Stimulated activated CD4-positive, alpha-beta T cell treated with anti-CD3 and anti-CD28 coated beads, TNF-alpha, amount 100 ng/mL, for 48 hours (primary cell): Measurements from ENCODE around the gene TET3.

ENCODE experiments used
- DNase-seq, 3 donors: peaks; one replicate each; pipeline ENCODE4 v3.0.0-alpha.2; 2020; ENCODE audit warnings: low read depth in 3 of 3

TET3 gene

DNA sequence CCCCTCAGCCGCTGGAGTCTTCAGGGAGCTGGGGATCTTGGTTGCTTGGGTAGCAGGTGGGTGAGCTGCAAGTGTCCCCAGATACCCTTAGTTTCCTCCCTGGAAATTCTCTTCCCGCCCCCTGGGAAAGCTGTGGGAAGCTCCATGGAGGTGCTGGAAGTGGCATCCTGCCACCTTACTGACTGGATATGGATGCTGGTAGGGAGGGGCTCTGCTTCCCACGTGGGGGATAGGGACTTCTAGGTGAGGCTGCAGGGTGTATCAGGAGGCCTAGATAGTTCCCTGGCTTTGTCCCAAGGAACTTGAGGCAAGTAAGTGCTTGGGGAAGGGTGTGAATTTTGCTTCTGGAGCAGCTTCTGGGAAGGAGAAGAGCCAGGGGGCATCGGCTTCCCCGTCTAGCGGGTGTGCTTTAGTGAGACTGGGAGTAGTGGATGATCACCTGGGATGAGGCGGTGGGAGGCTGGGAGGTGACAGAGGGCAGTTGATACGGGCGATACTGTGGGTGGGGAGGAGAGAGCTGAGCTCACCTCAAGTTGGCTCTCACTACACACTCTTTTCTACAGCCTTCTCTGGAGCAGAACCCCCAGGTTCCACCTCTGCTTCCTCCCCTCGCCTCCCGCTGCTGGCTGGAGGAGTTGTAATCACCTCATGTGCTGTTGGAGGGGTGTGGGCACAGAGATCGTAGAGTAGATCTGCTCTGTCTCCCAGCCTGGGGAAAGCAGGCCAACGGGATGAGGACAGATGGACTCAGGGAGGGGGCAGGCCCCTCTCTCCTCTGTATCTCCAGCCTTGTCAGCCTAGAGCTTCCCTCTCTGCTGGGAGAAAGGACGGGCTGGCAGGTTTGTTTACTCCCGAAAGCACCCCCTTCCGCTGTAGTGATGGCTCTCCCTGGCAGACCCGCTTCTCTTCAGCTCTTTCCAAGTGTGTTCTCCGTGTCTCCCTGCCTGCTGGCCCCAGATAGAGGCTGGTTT is 19.8 kb downstream of the TET3 start:
- no peak for DNase-seq

DNA sequence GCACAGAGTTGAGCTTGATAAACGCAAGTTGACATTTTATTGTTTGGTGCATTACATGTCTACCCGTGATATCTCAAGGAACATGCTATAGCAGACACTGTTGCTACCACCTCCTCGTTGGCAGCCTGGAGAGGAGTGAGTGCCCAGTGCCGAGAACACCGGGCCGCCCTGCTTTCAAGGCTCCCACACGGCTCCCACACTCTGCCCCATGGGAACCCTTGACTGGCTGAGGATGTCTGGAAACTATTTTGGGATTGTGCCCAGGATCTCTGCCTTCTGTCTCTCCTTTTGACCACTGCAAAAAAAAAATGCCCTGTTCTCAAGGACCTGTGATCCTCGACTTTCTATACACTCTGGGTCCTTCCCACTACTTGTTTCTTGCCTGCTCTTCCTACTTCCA is 21.1 kb downstream of the TET3 start:
- DNase-seq, result no peak

DNA sequence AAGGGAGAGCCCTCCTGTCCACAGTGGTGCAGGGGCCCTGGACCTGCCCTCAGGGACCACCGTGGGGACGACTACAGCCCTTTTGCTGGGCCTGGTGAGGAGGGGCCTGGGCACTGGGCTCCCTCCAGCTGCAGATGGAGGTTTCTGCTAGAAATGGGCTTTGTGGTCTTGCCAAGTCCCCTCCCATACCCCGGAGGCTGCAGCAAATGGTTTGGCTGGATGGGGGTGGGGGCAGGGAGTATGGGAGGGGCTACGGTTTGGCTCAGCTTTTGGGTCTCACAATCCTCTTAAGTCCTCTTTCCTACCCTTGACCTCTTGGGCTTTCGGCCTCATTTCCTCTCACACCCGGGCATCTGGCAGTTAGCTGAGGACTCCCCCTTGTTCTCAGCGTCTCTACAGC is 21.7 kb downstream of the TET3 start:
- DNase-seq, result no peak

DNA sequence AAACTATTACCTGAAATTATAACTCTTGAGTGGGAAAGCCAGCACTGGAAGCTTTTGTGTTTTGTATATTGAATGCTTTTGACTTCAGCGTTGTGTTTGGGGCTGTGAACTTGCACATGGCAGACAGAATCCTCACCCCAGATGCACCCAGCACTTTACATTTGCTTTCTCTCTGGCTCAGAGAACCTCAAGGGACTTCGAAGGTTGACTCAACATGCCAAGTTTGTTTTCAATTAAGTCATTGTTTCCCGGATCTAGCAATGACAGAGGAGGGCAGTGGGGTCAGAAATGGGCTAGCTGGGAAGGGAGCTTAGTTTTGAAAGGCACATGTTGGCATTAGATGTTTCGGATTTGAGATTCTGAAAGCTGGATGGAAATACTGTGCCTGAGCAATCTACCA is 22.4 kb downstream of the TET3 start:
- DNase-seq, result no peak

DNA sequence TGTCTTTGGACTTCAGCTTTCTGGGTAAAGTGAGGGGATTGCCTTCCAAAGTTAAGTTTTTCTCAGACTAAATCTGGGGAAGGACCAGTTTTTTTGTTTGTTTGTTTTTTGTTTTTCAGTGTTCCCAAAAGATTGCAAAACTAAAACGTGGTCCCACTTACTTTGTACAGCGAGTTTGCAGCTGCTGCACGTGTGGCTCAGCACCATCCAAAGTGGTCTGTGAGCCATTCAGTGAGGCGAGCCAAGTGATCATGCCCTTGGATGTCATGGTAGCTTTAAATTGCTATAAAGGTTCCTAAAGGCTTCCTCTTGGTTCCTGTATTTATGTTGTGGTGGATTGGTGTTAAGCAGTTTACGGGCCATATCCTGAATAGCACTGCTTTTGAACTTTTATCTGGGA is 23.0 kb downstream of the TET3 start:
- no peak for DNase-seq

DNA sequence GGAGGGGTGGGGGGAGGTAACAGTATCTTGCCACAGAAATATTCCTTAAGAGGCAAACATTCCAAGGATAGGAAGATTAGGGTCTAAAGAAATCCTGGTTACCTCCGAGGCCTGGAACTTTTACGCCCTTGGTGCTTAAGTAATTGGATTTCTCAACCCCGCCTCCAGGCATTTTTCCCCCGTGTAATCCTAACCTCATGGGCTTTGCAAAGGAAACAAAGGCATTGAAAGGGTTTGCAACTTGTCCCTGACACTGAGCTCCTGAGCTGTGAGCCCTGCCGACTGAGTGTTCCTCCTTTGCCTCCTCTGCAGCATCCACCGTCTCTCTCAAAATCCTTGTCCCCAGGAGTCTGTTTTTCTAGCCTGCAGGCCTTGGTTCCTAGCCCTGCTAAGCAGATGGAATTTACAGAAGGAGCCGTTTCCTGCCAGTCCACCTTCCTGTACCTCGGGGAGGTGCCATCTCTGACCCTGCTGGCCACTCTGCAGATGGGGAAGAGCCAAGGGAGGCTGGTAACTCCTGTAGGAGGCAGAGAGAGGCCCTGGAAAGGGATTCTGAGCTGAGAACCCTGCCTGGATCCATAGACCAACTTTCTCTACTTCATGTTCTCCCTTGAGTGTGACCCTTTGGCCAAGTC is 24.2 kb downstream of the TET3 start:
- DNase-seq, result no peak

DNA sequence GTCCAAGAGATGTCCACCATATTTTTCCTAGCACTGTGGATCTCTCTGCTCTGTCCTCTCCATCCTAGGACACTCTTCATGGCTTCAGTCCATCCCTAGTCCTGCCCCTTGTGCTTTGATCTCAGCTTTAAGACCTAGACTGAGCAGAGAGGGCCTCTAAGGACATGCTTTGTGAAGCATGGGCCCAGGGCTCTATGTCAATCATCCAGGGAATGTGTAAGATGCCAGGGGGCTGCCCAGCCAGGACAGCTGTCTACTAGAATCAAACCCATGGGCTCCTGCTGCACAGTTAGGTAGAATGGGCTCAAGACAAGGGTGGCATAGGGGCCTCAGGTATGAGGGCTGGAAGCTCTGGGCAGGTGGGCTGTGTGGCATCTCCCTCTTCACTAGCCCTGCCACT is 24.9 kb downstream of the TET3 start:
- no peak for DNase-seq

DNA sequence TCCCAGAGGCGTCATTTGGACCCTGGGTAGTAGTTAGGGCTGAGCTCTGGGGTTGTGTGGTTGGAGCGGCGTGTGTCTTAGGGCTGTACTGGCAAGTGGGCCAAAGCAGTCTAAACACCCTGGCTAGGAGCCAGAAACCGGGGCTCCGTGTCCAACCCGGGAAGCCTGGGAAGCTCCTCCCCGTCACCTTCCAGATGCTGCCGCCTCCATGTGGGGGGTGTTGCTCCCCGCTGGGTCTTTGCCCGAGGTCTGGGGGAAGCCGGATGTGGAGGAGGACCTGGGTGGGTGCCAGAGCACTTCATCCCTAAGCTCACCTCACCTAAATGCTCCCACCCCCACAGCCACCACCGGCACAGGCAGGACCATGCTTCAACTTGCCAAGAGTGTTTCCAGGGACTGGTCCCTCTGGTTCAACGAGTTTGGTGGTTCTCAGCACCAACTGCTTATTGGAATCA is 25.4 kb downstream of the TET3 start:
- DNase-seq, result no peak

DNA sequence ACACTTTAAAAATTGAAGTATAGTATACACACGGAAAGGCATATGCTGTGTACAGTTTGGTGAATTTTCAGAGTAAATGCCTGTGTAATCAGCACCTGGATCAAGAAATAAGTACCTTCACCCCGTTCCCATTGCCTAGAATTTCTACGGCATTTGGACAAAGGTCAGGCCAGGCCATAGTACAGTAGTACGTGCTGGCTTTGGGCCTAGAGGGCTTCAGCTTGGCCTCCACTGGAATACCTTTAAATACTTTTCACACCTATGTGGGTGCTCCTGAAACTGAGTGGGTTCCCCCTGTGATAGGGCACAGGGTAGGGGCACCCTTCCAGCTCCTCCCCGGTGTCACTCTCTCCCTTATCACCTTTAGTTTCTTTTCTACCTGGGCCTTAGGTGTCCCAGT is 26.5 kb downstream of the TET3 start:
- DNase-seq, result no peak

DNA sequence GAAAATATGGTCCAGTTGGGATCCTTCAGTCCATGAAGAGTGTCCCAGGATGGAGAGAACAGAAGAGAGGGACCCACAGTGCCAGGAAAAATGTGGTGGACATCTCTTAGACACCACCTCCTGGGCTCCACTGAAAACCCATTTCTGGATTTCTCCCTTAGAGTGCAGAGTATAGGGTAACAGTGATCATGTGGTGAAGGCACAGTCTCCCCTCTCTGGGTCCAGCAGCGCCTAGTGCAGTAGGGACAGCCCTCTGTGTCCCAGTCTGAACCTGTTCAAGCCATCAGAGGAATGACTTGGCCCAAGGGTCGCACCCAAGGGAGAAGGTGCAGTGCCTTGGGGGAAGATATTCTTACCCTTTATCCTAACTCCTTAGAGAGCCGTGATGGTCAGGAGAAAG is 30.1 kb downstream of the TET3 start:
- DNase-seq, result no peak

DNA sequence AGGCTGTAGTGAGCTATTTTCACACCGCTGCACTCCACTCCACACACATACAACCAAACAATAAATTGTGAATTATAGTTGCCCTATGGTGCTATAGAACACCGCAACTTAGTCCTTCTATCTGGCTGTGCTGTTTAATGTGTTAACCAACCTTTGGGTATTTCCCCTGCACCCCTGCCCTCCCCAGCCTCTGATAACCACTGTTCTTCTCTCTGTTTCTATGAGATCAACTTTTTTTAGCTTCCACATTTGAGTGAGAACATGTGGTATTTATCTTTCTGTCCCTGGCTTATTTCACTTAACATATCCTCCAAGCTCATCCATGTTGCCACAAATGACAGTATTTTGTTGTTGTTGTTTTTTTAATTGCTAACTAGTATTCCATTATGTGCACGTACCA is 32.5 kb downstream of the TET3 start:
- no peak for DNase-seq

DNA sequence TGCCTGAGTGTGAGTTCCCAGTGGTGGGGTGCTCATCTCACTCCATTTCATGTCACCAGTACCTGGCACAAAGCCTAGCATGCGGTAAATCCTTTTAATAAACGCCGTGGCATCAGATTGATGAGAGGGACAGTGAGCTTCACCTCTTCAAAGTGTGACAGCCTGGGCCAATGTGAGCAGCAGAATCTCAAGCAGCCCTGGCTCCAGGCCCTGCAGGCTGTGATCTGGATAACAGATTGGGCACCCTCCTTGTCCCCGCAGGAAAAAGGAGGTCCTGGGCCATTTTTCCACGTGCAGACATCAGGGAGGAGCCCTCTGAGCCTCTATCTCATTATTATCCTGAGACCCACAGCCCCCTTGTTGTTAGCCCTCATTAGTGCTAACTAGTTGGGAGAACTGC is 34.8 kb downstream of the TET3 start:
- DNase-seq, result no peak

DNA sequence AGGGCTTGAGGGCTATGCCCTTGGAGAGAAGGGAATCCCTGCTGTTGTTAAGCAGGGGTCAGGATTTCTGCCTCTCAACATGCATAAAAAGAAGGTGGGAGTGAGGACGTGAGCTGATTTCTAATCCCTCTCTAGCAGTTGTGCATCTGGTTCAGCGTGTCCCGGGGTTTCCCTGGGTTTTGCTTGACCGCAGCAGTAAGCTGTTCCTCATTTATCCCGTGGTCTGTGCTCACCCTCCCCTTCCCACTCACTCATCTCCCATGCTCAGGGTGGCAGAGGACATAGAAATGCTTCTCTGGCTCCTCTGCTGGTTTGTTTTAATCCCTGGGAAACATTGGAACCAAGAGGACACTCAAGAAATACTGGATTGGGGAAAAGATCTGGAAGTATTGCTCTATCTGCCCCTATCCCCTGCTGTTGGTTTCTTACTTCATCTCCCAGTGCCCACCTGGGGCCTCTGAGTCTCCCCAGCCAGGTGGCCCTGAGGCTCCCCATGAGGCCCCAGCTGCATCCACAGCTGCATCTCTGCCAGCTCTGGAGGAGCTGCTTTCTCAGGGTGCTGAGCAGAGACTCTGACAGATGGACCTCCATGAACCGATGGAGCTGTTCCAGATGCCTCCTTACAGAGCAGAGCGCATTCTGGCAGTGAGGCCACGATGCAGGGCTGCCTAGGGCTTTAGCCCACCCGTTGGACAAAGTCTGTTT is 36.1 kb downstream of the TET3 start:
- DNase-seq, result no peak

DNA sequence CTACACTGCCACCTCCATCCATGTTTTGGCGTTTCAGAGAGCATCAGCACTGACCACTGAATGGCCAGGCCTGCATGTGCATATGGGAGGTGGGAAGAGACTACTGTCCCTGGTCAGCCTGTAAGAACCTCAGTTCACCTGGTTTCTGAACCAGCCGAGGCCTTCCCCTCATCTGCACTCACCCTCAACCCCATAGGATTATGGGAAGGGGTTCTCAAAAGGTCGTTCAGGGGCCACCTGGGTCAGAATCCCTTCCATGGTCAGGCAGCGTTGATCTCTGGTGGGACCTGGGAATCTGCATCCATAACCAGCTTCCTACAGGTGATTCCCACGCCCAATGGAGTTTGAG is 36.7 kb downstream of the TET3 start:
- no peak for DNase-seq

DNA sequence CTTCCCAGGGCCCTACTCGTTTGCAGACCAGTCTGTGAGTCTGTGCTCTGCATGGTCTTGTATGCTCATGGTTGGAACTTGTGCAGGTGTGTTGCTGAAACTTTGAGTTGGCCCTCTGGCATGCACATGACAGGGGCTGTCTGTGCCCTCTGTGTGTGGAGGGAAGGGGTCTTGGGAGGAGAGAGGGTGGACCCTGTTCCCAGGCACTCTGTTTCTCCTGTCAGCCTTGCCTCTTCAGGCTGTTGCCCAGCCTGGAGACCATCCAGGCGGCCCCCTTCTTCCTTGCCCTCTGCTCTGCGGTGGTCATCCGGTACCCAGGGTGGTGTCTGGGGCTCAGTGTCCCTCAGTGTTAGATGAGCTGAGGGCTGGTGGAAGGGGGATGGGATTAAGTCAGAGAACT is 39.5 kb downstream of the TET3 start:
- no peak for DNase-seq

DNA sequence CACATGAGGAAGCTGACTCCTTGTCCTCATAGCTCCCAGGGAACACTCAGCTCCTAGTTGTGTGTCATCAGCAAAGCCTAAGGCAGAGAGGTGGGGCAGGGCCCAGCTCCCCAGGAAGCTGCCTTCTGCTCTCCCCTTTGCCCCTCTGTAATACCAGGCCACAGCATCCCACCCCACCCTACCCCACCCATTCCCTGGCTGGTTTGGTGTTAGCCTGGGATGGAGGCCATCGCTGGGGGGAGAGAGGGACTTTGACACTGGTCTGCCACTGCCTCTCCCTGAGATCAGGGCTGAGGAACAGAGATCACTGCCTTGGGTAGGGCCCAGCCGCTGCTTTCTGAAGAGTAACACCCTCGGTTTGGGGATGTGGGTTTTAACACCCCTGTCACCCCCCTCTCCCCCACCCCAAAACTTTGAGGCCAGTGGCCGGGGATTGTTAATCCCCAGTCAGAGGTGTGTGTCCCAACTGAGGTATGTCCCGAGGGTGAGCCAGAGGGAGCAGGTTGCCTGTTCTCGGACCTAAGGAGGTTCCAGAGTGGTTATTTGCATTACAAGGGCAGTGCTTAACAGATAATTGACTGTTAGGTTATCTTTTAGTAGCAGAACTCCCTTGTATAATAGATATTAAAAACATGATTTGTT is 41.4 kb downstream of the TET3 start:
- DNase-seq, result no peak

DNA sequence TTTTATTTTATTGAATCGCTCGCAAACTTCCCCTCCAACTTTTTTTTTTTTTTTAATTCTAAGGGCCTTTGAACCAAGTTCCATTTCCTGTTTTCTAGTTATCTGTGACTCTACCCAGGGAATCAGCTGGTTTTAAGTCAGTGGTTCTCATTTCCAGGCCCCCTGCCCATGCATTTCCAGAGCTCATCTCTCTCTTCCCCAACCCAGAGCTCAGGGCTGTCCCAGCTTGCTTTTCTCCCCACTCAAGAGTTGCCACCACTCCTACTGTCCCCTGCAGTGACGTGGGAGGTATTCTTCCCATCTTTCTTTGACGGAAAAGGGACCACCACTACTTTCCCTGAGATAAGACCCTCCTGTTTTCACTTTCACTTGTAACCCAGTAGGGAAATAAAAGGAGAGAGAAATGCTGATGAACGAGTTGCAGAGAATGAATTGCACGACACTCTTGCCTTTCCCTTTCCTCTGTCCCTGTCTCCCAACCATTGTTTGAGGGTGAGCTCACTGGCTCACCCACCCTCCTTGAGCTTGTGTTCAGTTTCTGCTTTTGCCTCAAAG is 42.1 kb downstream of the TET3 start:
- DNase-seq, result no peak

DNA sequence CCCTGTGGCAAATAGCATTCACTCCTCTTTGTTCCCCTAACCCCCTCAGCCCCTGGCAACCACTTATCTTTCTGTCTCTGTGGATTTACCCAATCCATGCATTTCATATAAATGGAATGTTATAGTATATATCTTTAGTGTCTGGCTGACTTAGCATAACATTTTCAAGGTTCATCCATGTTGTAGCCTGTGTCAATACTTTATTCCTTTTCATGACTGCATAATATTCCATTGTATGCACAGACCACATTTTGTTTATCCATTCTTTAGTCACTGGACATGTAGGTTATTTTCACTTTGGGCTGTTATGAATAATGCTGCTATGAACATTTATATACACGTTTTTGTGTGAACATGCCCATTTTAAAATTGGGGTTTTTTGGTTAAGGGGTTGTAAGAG is 42.8 kb downstream of the TET3 start:
- no peak for DNase-seq

DNA sequence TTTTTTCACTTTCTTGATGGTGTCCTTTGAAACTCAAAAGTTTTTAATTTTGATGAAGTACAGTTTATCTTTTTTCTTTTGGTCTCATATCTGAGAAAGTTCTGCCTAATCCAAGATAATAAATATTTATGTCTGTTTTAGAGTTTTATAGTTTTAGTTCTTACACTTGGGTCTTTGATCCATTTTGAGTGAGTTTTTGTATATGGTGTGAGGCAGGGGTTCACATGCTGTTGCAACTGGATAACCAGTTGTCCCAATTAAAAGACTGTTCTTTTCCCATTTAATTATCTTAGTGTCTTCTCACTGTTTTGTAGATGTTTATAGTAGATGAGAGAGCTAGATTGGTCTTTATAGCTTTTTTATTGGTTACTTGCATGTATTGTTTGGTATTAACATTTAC is 43.6 kb downstream of the TET3 start:
- no peak for DNase-seq

DNA sequence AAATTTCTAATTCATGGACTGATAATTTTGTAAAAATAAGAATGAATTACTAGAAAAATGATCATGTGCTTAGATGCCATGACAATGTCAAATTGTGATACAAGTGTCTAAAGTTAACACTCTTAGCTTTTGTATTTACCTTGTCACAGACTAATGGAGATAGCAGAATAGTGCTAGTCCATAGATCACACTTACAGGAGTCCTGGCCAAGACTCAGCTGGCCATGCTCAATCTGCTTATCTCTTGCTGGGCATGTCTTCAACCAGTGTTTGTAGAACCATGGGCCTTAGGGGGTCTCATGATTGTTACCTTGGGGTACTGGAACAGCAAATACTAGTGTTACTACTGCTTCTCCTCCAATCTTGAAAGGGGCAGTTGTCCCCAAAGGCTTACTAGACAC is 44.0 kb downstream of the TET3 start:
- DNase-seq, result no peak

DNA sequence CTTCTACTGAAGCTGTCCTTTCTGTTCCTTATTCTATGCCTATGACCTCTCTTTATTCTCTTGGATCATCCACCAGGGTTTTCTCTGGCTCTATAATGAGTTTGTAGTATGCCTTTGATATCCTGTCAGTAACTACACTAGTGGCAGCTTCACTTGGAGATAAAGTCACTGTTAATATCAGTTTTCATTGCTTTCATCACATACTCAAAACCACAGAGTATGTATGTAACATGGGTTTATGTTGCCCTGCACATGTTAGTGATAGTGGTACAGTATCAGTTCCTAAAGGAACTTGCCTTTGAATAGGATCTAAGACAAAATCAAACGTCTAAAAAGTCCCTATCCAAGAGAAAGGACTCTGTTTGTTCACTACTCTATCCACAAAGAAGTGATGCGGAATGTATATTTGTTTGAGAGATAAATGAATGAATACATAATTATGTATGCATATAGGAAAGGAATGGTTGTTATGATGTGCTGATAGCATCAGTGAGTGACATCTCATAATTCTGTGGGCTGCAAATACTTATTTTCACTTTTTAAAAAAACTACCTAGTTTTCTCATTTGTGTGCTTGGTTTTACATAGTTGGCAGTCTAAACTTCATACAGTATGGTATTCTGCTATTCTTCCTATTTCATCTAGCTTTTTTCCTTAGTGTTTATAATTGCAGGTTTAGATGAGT is 45.1 kb downstream of the TET3 start:
- no peak for DNase-seq
